C1 segment of cervical spinal cord (tissue), 14 donors: ENCODE data around the gene NOC4L.

Experiments
- DNase-seq, 14 donors: peaks; one replicate each; lab custom pipeline; 2025; lab: John Stamatoyannopoulos, UW

The NOC4L gene

DNA sequence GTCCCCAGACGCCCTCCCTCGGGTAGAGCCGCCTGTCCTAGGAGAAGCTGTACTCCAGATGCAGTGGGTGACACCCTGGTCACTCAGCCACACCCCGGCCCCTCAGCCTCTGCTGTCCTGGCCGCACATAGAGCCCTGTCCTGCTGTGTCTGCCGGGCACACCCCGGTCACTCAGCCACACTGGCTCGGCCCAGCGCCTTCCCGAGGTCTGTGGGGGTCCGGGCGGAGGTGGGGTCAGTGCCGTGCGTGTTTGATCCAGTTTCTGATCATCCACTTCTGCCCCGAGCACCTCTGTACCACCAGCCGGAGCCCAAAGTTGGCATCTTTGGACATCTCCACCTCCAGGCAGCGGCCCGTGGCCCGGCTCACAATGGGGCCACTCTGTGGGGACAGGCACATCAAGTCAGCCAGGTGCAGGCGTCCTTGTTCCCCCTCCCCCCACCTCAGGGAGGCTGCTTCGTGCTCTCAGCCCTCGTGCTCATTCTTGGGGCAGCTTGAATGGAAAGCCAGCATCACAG lies 52.7 kb downstream of the NOC4L start:
- DNase-seq, result no peak

DNA sequence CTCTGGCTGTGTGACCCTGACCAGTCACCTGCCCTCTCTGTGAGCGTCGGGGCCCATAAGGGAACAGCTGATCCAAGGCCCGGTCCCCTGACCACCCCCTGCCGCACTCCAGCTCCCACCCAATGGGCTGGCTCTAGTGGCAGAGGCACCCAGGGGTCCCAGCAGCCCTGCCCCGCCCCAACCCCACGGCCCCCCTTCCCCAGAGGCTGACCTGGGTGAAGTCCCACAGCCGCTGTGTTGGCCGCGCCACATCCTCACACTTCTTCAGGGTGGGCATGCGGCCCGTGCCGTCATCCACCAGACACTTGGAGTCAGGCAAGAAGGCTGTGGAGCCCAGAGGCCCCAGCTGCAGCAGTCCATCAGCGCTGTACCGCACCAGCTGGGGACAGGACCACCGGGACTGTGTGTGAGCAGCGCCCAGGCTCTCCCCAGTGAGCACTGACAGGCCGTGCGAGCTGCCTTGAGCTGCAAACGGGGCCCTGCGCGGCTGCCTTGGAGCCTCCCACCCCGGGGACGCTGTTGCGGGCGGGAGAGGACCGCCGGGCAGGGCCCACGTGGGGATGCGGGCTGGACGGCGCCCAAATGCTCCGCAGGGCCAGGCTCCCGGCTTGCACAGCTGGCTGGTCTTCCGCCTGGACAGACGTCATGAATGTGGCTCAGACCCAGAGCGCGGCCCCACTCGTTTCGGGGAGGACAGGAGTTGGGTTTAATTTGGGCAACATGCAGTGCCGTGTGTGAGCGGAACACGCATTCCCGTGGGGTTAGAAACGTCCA lies 53.5 kb downstream of the NOC4L start:
- peak in 4 of 14 donors; percentile 8 to 25 (median 12) for DNase-seq

DNA sequence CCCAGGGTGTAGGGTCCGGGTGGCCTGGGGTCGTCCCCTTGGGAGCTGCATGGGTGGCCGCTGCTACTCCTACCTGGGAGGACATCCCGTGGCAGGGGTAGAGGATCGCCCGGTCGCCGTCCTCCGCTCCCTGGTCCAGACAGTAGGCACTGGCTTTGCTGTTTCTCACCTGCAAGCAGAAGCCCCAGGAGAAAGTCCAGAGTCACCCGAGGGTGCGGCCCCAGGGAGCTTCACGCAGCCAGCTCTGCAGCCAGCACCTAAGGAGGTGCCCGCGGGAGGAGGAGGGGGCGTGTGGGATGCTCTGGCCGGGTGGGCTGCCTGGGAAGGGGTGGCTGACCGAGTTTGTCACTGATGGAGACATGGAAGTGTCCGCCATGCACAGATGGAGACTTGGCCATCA lies 54.8 kb downstream of the NOC4L start:
- DNase-seq, result no peak

DNA sequence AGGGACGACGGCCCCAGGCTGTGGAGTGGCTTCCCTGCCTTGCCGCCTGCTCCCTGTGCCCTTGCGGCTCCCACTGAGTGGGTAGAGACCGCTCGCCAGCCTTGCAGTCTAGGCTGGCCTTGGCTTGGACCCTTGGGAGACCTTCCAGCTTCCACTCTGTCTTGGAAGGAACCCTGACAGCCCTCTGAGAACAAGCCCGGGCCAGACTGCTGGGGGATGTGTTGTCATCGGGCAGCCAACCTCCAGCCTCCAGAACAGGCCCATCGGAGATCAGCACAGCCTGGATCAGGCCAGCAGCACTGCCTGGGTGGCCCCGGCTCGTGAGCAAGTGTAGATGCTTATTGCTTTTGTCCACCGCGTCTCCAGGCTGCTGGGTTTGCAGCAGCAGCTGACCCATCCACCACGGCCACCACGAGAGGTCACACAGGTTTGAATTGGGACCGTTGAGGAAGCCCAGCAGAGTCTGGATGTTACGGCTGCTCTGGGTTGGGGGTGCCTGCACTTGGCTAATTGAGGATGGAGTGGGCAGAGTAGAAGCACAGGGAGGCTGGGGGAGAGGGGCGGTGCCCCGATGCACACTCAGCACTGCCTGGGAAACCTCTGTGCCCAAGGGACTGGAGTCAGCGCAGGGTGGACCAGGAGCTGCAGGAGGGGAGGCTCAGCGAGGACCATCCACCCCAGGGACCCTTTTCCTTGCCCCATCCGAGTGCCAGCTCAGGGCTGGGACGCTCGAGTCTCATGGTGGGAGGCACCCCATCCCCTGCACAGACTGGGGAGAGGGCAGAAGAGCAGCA lies 55.5 kb downstream of the NOC4L start:
- DNase-seq, result peak in 5 of 14 donors; percentile 2 to 17 (median 10)

DNA sequence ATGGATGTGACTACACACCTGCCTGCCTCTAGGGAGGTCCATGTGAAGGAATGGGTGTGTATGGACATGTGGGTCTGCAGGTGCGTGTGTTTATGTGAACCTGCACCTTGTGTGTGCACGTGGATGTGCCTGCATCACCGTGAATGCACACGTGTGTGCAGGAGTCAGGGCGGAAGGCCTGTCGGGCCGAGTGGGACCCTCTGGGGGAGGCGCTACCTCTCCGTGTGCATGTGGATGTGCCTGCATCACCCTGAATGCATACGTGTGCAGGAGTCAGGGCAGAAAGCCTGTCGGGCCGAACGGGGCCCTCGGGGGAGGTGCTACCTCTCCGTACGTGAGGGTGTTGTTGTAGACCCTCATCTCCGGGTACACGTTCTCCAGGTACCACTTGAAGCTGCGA lies 56.5 kb downstream of the NOC4L start:
- DNase-seq, result no peak

DNA sequence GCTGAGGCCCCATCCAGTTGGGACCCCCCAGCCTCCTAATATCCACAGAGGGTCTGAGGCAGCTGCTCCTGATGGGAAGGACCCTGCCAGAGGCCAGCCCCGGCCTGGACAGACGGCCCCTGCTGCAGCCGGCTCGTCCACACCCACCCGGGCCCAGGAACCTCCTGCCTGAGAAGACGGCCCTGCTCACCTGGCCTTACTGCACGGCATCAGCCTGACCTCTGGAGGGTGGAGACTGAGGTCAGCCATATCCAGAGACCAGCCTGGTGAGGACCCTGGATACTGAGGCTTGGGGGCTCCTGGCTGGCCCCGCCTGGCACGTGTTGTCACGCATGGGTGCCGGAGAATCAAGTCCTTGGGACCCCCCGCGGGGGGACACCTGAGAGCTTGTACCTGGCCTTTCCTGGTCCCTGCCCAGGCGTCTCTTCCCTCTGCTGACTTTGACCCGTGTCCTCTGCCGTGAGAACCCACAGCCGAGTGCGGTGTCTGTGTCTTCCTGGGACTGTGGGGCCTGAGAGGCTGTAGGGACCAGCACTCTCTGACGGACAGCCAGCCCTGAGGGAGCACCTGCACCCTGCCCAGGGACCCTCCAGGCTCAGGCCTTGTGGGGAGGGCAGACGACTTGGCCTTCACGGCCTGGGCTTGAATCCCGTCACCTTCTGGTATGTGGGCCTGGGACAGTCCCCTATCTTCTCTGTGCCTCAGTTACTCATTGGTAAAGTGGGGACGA lies 57.3 kb downstream of the NOC4L start:
- no peak for DNase-seq
